GM23338 (cell line): ENCODE data around the gene NCS1. TPM values are rescaled to one million over a fixed set of nuclear protein-coding genes. Genes with fewer than 3 reads are reported as not detected.
"Not testable (repeated sequence)": the region's sequence is repeated elsewhere in the genome, so short reads cannot be mapped to it uniquely, and the experiment has no call there.

ENCODE experiments used
- ATAC-seq: fragments of 200-7000 bp; cut with Tn5 transposase; 3 replicates; pipeline ENCODE4 v1.9.1; 2020
- DNase-seq: peaks from one replicate; pipeline ENCODE4 v3.0.0-alpha.2; 2015; ENCODE audit warnings: low spot score
- H2AFZ ChIP-seq: fragments of 200-600 bp; sonication (generic); 2 replicates; pipeline ENCODE4 v1.8.0; 2016; ENCODE audit warnings: antibody characterized with exemption, mild to moderate bottlenecking, moderate library complexity
- H3F3A ChIP-seq: fragments of 200-600 bp; sonication (generic); replicated peaks from 2 replicates; pipeline ENCODE4 v1.8.0; 2017; ENCODE audit warnings: antibody characterized with exemption, mixed run types, low read depth
- H3K27ac ChIP-seq: fragments of 200-600 bp; sonication (generic); 2 replicates; pipeline ENCODE4 v1.6.1; 2016; ENCODE audit warnings: low read depth
- H3K27me3 ChIP-seq: fragments of 200-600 bp; sonication (generic); 2 replicates; pipeline ENCODE4 v1.8.0; 2016; ENCODE audit warnings: mild to moderate bottlenecking, mixed run types, moderate library complexity; ENCODE audit not compliant: insufficient read depth
- H3K36me3 ChIP-seq: fragments of 200-600 bp; sonication (generic); 2 replicates; pipeline ENCODE4 v1.8.0; 2016; ENCODE audit warnings: mild to moderate bottlenecking; ENCODE audit not compliant: insufficient read depth
- H3K4me1 ChIP-seq: fragments of 200-600 bp; sonication (generic); 2 replicates; pipeline ENCODE4 v1.8.0; 2016; ENCODE audit warnings: mild to moderate bottlenecking, moderate library complexity; ENCODE audit not compliant: insufficient read depth
- H3K4me2 ChIP-seq: fragments of 200-600 bp; sonication (generic); 2 replicates; pipeline ENCODE4 v1.7.1; 2017; ENCODE audit warnings: mixed run types
- H3K4me3 ChIP-seq: fragments of 200-600 bp; sonication (generic); 2 replicates; pipeline ENCODE4 v1.6.1; 2016; ENCODE audit warnings: mixed run types
- H3K79me2 ChIP-seq: fragments of 200-600 bp; sonication (generic); replicated peaks from 2 replicates; pipeline ENCODE4 v1.8.0; 2017; ENCODE audit warnings: mild to moderate bottlenecking; ENCODE audit not compliant: insufficient read depth
- H3K9me2 ChIP-seq: fragments of 200-600 bp; sonication (generic); 2 replicates; pipeline ENCODE4 v1.8.0; 2017; ENCODE audit not compliant: insufficient read depth
- H4K20me1 ChIP-seq: fragments of 200-600 bp; sonication (generic); replicated peaks from 2 replicates; pipeline ENCODE4 v1.8.0; 2017; ENCODE audit warnings: mild to moderate bottlenecking; ENCODE audit not compliant: insufficient read depth
- H3K27ac Mint-ChIP-seq: 2 replicates; pipeline ENCODE4 v1.8.0; 2020; ENCODE audit warnings: inconsistent platforms, mild to moderate bottlenecking, moderate library complexity, mixed read lengths
- H3K27me3 Mint-ChIP-seq: 3 replicates; pipeline ENCODE4 v1.8.0; 2022; ENCODE audit warnings: low read depth, mild to moderate bottlenecking, moderate library complexity, mixed read lengths, inconsistent platforms; ENCODE audit not compliant: insufficient read depth, poor library complexity
- H3K36me3 Mint-ChIP-seq: 3 replicates; pipeline ENCODE4 v1.8.0; 2021; ENCODE audit warnings: low read depth, mild to moderate bottlenecking, inconsistent platforms, moderate library complexity, mixed read lengths
- H3K4me1 Mint-ChIP-seq: 3 replicates; pipeline ENCODE4 v1.8.0; 2020; ENCODE audit warnings: mild to moderate bottlenecking, inconsistent platforms, mixed read lengths
- H3K4me3 Mint-ChIP-seq: 3 replicates; pipeline ENCODE4 v1.8.0; 2021; ENCODE audit warnings: moderate library complexity, mild to moderate bottlenecking, inconsistent platforms, mixed read lengths
- H3K9me3 Mint-ChIP-seq: 3 replicates; pipeline ENCODE4 v1.8.0; 2020; ENCODE audit warnings: moderate library complexity, mild to moderate bottlenecking, inconsistent platforms, mixed read lengths
- EZH2 ChIP-seq: fragments of 200-600 bp; sonication (generic); IDR thresholded peaks from one replicate; pipeline ENCODE4 v1.8.0; 2017; ENCODE audit warnings: antibody characterized with exemption, mild to moderate bottlenecking, low read depth; ENCODE audit not compliant: unreplicated experiment
- EZH2phosphoT487 ChIP-seq: fragments of 200-600 bp; sonication (generic); IDR thresholded peaks from one replicate; pipeline ENCODE4 v1.8.1; 2018; ENCODE audit warnings: antibody characterized with exemption; ENCODE audit not compliant: unreplicated experiment
- JUNB ChIP-seq: IDR thresholded peaks from one replicate; pipeline ENCODE4 v1.6.1; 2016; ENCODE audit warnings: antibody characterized with exemption; ENCODE audit not compliant: unreplicated experiment
- NANOG ChIP-seq: IDR thresholded peaks from 2 replicates; pipeline ENCODE4 v1.6.1; 2016; ENCODE audit warnings: antibody characterized with exemption, borderline replicate concordance
- POLR2AphosphoS5 ChIP-seq: IDR thresholded peaks from 2 replicates; pipeline ENCODE4 v1.6.1; 2016; ENCODE audit warnings: antibody characterized with exemption, low read depth
- STAT1 ChIP-seq: IDR thresholded peaks from one replicate; pipeline ENCODE4 v1.6.1; 2016; ENCODE audit warnings: antibody characterized with exemption; ENCODE audit not compliant: unreplicated experiment
- ZNF114 ChIP-seq: fragments of 250-450 bp; sonication (Bioruptor Pico); IDR thresholded peaks from 2 replicates; pipeline ENCODE4 v1.5.0; 2020; ENCODE audit warnings: mild to moderate bottlenecking, moderate library complexity
- ZNF331 ChIP-seq: fragments of 250-450 bp; sonication (Bioruptor Pico); IDR thresholded peaks from 2 replicates; pipeline ENCODE4 v1.5.0; 2020; ENCODE audit warnings: low read depth, mild to moderate bottlenecking, moderate library complexity
- polyA plus RNA-seq: library from polyadenylated mRNA; unstranded; fragments of >200 nt; fragmentation: Nextera tagmentation; extraction: Ambion mirVana; gene quantifications from 2 replicates; pipeline ENCODE4 v1.2.1, GENCODE V29; 2016
- total RNA-seq: library from RNA; depleted of rRNA; stranded (reverse); fragments of >200 nt; shearing (Covaris generic); gene quantifications from 2 replicates; pipeline ENCODE4 v1.2.3, GENCODE V29; 2014
- TF ChIP-seq, protein P1 (sequence below), 2 experiments: fragments of 200-600 bp in 1 of 2; sonication (generic) in 1 of 2; conservative IDR thresholded peaks; 2 replicates each; pipeline versions ENCODE4 v1.5.1 to v1.6.1; 2016 to 2017; ENCODE audit warnings: antibody characterized with exemption in 2 of 2, low read depth in 2 of 2, mild to moderate bottlenecking in 2 of 2, moderate library complexity in 1 of 2
- TF ChIP-seq, protein P2 (sequence below): IDR thresholded peaks from 2 replicates; pipeline ENCODE4 v1.6.1; 2016; ENCODE audit warnings: antibody characterized with exemption

The NCS1 gene
- total and polyA plus RNA-seq, 2 experiments from 2014 or later: 8.2 to 34.3 TPM

DNA sequence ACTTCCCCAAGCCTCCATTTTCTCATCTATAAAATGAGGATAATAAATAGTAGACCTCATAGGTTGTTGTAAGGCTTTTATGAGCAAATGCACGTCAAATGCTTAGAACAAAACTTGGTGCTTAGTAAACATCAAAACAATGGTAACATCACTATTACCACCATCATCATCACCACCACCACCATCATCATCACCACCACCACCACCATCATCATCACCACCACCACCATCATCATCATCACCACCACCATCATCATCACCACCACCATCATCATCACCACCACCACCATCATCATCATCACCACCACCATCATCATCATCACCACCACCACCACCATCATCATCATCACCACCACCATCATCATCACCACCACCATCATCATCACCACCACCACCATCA is 105.3 kb downstream of the NCS1 start:
- not testable (repeated sequence) for H3K79me2 ChIP-seq, H3K4me3 Mint-ChIP-seq, H3K9me2 ChIP-seq, DNase-seq, H3K36me3 ChIP-seq, H3K9me3 Mint-ChIP-seq, H3K4me3 ChIP-seq, H3K27me3 ChIP-seq, H4K20me1 ChIP-seq, H3F3A ChIP-seq, H2AFZ ChIP-seq, H3K27ac Mint-ChIP-seq, ATAC-seq, H3K4me2 ChIP-seq, H3K27ac ChIP-seq, H3K4me1 ChIP-seq
- Mint-ChIP-seq H3K27me3 (peaks cover 10% of the 10 kb centered on the region), H3K36me3 (peaks cover 10% of the 10 kb centered on the region; the same call in 2 of the 3 replicates), H3K4me1 (peaks cover 21% of the 10 kb centered on the region)

DNA sequence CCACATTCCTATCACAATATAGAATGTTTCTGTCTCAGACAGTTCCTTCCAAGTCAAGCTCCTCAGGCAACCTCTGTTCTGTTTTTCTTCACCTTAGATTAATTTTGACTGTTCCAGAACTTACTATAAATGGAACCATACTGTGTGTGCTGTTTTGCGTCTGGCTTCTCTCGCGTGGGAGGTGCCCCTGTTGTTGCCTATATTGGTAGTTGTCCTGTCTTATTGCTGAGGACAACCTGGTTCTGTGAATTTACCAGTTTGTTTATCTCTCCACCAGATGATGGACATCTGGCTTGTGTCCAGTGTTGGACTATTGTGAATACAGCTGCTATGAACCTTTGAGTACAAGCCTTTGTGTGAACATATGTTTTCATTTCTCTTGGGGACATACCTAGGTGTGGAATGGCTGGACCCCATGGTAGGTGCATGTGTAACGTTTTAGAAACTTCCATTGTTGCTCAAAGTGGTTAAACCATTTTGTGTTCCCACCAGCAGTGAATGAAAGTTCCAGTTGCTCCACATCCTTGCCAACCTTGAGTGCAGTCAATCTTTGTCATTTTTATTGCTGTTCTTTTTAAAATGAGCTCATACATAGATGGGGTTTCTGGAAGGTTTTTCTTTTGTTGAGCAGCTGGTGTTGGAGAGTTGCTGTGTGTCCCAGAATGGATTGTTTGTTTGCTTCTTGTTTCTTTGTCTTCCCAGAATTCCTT is 111.5 kb downstream of the NCS1 start:
- ATAC-seq (no peak), DNase-seq (no peak)
- TF ChIP-seq EZH2phosphoT487: no peak
- no peak for TF ChIP-seq NANOG
- TF ChIP-seq JUNB: no peak
- Histone ChIP-seq H3K4me2 (no peak overlapping the region), H4K20me1 (no peaks in the 10 kb centered on the region), H3K27ac (no peak overlapping the region), H2AFZ (no peak overlapping the region), H3K79me2 (no peaks in the 10 kb centered on the region), H3K4me1 (no peaks in the 10 kb centered on the region), H3K9me2 (no peaks in the 10 kb centered on the region), H3K36me3 (no peaks in the 10 kb centered on the region), H3K27me3 (no peaks in the 10 kb centered on the region), H3F3A (no peaks in the 10 kb centered on the region), H3K4me3 (no peak overlapping the region)
- Mint-ChIP-seq H3K9me3 (no peaks in the 10 kb centered on the region), H3K27me3 (peaks cover 15% of the 10 kb centered on the region), H3K27ac (no peak overlapping the region), H3K36me3 (peaks cover 9% of the 10 kb centered on the region; the same call in 2 of the 3 replicates), H3K4me1 (peaks cover 15% of the 10 kb centered on the region), H3K4me3 (no peak overlapping the region)

DNA sequence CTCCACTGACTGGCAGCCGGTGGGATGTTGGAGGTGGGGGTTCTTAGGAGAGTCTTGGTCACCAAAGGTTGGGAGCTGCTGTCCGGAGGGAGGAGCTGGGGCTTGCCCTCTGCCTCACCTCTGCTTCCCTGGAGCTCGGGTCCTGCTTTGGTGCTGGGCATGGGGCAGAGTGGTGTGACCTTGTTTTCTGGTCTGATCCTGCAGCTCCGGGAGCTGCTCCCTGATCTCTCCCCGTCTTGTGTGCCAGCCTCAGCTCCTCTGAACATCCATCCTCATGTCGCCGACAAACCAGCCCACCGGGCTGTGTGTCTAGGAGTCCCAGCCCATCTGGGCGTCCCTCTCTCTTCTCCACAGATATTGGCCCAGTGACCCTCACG is 112.0 kb downstream of the NCS1 start:
- no peak for DNase-seq
- no peak for ATAC-seq
- Histone ChIP-seq H3K4me3 (no peak overlapping the region), H3K9me2 (no peaks in the 10 kb centered on the region), H4K20me1 (no peaks in the 10 kb centered on the region), H3K36me3 (no peaks in the 10 kb centered on the region), H3K79me2 (no peaks in the 10 kb centered on the region), H3K27ac (no peak overlapping the region), H3F3A (no peaks in the 10 kb centered on the region), H3K4me2 (no peak overlapping the region), H3K4me1 (no peaks in the 10 kb centered on the region), H2AFZ (no peak overlapping the region), H3K27me3 (no peaks in the 10 kb centered on the region)
- Mint-ChIP-seq H3K9me3 (no peaks in the 10 kb centered on the region), H3K4me3 (no peak overlapping the region), H3K4me1 (peaks cover 21% of the 10 kb centered on the region), H3K27ac (no peak overlapping the region; the same call in 1 of the 2 replicates), H3K36me3 (peaks cover 7% of the 10 kb centered on the region; the same call in 2 of the 3 replicates), H3K27me3 (peaks cover 15% of the 10 kb centered on the region)
- TF ChIP-seq JUNB (no peak), EZH2 (no peak), STAT1 (no peak), POLR2AphosphoS5 (no peak), NANOG (no peak), EZH2phosphoT487 (no peak), ZNF114 (CRISPR knock-in tag) (no peak), ZNF331 (CRISPR knock-in tag) (no peak)
- TF ChIP-seq, protein P1, sequence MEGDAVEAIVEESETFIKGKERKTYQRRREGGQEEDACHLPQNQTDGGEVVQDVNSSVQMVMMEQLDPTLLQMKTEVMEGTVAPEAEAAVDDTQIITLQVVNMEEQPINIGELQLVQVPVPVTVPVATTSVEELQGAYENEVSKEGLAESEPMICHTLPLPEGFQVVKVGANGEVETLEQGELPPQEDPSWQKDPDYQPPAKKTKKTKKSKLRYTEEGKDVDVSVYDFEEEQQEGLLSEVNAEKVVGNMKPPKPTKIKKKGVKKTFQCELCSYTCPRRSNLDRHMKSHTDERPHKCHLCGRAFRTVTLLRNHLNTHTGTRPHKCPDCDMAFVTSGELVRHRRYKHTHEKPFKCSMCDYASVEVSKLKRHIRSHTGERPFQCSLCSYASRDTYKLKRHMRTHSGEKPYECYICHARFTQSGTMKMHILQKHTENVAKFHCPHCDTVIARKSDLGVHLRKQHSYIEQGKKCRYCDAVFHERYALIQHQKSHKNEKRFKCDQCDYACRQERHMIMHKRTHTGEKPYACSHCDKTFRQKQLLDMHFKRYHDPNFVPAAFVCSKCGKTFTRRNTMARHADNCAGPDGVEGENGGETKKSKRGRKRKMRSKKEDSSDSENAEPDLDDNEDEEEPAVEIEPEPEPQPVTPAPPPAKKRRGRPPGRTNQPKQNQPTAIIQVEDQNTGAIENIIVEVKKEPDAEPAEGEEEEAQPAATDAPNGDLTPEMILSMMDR (conservative IDR thresholded peaks at IDR 0.05; ENCODE audit: low read depth in 2 of 2): no peak
- TF ChIP-seq, protein P2, sequence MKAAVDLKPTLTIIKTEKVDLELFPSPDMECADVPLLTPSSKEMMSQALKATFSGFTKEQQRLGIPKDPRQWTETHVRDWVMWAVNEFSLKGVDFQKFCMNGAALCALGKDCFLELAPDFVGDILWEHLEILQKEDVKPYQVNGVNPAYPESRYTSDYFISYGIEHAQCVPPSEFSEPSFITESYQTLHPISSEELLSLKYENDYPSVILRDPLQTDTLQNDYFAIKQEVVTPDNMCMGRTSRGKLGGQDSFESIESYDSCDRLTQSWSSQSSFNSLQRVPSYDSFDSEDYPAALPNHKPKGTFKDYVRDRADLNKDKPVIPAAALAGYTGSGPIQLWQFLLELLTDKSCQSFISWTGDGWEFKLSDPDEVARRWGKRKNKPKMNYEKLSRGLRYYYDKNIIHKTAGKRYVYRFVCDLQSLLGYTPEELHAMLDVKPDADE: no peak
